HG03064 (cell line): ENCODE data around the gene SPATA33.

Experiments
- ATAC-seq: cut with Tn5 transposase; IDR thresholded peaks from one replicate; pipeline ENCODE4 v1.9.1; 2021; ENCODE audit warnings: low read depth; ENCODE audit not compliant: unreplicated experiment

The SPATA33 gene

GRCh38 chr16:89705006-89705405, 47.4 kb downstream of the SPATA33 start:
- no peak for ATAC-seq

- no peak for ATAC-seq
Observed at GRCh38 chr16:89706518-89707260, 49.1 kb downstream of the SPATA33 start.

- ATAC-seq, result no peak
Observed at GRCh38 chr16:89707695-89708094, 50.1 kb downstream of the SPATA33 start.

- ATAC-seq, result no peak
Observed at GRCh38 chr16:89708481-89708931, 50.9 kb downstream of the SPATA33 start.

DNA sequence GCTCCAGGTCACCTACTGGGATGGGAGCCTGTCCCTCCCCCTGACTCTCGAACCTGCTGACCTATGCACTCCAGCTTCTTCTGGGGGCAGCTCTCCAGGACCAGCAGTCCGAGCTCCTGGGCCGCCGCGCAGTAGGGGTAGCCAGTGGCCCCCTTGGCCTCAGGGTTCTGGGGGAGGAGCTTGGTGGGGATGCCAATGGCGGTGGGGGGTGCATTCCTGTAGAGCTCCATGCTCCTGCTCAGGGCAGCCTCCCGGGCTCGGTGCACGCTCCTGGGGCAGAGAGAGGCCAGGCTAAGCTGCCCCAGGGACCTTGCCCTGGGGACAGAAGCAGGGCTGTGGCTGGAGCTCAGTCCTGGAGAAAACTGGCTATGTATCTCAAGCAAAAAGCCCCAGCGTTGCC, 51.5 kb downstream of the SPATA33 start:
- ATAC-seq, result no peak

GRCh38 chr16:89709716-89710432, 52.2 kb downstream of the SPATA33 start:
- ATAC-seq, result no peak

DNA sequence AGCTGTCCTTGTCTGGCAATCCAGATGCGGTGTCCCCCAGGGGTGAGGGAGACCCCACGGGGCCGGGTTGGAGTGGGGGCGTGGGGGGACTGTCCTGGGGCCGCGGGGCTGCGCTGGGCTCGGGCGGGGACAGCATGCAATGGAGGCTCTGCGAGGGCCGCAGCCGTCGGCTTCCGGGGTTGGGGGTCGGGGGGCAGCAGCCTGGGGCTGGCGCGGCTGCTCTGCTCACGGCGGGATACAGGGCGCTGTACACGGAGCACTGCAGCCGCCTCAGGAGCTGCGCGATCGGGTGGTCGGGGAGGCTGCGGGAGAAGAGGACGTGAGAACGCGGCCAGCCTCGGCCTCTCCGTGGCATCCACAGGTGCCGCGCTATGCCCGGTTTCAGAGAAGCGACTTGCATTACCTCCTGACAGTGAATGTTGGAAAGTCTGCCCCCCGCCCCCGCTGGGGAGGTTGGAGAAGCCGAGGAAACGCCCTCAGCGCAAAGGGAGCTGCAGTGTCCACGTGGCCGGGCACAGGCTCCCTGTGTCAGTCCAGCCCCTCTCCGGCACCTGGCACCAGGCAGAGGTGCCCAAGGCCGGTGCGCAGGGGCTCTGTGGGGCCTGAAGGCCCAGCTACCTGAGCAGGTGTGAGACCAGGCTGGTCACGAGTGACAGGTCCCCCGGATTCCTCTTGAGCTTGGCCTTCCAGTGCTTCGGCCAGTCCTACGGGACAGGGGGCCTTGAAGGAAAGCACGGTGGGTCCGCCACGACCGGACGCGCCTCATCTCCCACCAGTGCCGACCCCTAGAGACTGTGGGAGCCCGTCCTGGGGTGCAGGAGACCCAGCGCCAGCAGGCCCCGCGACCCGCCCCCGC, 53.3 kb downstream of the SPATA33 start:
- ATAC-seq, result no peak

- ATAC-seq, result no peak
Observed at GRCh38 chr16:89711601-89712273, 54.1 kb downstream of the SPATA33 start.

DNA sequence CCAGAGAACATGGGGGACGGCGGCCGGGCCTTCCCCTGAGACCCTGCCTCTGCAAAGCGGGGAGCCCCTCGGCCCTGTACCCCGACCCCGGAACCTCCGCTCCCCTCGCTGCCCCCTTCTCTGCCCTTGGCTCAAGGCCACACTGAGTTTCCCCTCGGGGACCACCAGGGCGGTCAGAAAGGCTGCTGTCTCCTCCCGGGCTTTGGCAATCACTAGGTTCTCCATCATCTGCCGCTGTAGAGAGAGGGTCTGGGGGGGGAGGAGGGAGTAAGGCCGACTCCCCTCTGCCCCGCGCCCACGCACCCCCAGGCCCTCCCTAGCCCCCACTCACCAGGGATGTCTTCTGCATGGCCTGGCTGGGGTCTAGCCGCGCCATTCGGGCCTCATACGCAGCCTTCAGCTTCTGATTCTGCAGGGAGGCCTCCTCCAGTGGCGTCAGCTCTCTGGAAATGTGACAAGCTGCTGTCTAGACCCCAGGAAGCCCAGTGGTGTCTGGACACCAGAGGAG, 54.7 kb downstream of the SPATA33 start:
- ATAC-seq, result no peak

DNA sequence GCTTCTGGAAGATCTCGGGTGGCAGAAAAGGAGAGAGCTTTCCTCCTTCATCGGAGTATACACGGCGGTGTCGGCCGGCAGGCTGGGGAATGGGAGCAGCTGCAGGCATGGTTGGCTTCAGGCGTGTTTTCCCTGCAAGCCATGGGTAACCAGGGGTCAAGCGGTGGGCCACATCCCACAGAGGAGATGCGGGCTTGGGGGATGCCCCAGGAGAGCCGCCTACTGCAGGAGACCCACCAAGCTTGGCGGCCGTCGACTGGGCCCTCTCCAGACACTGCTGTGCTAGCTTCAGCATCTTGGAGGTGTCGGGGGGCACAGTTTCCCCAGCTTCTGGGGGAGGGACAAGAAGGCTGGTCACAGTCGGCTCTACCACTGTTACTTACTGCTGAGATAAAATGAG, 58.9 kb downstream of the SPATA33 start:
- ATAC-seq, result no peak

- ATAC-seq, result no peak
Observed at GRCh38 chr16:89716916-89717687, 59.5 kb downstream of the SPATA33 start.

- ATAC-seq, result no peak
Observed at GRCh38 chr16:89717688-89718505, 60.3 kb downstream of the SPATA33 start.
